22Rv1 (cell line): ENCODE results near the gene CD48.

ENCODE experiments used
- H3K27ac ChIP-seq: fragments of 450-650 bp; 2 replicates; pipeline ENCODE4 v1.5.1; 2017
- ZFX ChIP-seq: fragments of 450-650 bp; IDR thresholded peaks from 2 replicates; pipeline ENCODE4 v1.6.1; 2017; ENCODE audit warnings: antibody characterized with exemption, borderline replicate concordance
- TF ChIP-seq, protein P1 (sequence below): fragments of 450-650 bp; IDR thresholded peaks from 2 replicates; pipeline ENCODE4 v1.5.1; 2017; ENCODE audit warnings: mild to moderate bottlenecking

Gene CD48

GRCh38 chr1:160629286-160630210, 82.1 kb downstream of the CD48 start:
- no peak overlapping the region for H3K27ac ChIP-seq
- TF ChIP-seq ZFX: no peak
- TF ChIP-seq, protein P1, sequence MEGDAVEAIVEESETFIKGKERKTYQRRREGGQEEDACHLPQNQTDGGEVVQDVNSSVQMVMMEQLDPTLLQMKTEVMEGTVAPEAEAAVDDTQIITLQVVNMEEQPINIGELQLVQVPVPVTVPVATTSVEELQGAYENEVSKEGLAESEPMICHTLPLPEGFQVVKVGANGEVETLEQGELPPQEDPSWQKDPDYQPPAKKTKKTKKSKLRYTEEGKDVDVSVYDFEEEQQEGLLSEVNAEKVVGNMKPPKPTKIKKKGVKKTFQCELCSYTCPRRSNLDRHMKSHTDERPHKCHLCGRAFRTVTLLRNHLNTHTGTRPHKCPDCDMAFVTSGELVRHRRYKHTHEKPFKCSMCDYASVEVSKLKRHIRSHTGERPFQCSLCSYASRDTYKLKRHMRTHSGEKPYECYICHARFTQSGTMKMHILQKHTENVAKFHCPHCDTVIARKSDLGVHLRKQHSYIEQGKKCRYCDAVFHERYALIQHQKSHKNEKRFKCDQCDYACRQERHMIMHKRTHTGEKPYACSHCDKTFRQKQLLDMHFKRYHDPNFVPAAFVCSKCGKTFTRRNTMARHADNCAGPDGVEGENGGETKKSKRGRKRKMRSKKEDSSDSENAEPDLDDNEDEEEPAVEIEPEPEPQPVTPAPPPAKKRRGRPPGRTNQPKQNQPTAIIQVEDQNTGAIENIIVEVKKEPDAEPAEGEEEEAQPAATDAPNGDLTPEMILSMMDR: no peak

DNA sequence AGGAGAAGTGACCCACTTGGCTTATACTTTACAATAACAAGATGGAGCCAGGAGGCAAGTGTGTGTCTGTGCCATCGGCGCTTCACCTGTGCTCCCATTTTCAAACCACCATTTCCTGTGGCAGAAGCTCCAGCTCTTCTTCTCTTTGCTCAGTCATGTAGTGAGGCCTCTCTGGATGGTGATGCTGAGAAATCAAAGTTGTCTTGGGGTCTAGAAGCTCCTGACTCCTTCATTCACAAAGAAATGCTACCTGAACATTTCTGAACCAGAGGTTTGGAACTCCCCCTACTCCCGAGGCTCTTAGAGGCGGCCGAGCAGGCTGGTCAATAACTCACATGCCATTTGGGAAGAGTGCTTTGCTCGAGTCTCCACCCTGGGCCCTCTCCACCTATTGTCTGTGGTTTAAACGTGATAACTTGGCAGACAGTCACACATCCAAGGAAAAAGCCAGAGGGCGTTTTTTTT, 82.8 kb downstream of the CD48 start:
- TF ChIP-seq ZFX: no peak
- TF ChIP-seq, protein P1: no peak
- no peak overlapping the region for H3K27ac ChIP-seq
